ENCODE data around the gene P2RX6. TPM values are rescaled to one million over a fixed set of nuclear protein-coding genes. Genes with fewer than 3 reads are reported as not detected.

Gene P2RX6
- total and polyA plus RNA-seq, 9 of the 15 experiments (the other 6 are each of a cell fraction or from before 2014, with no cell fraction given), result 0.01 to 3.9 (median 1.5) TPM; not detected in 1

DNA sequence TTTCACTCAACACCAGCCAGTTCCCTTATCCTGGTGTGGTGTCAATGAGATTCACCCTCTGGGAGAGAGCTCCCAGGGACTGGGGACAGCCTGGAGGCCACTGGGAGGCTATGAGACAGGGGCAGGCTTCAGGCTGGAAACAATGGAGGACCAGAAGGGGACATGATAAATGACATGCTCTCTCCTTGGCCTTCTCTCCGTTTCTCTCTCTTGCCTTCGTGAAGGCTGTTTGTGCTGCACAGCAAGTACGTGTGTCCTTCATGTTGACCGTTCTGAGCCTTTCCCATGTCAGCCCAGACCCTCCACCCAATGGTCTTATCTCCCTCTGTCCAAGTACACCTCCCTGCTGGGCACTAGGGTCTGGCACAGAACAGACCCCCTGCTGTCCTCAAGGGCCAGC lies 34.4 kb upstream of the P2RX6 start:
- POLR2A ChIA-PET, result interaction anchor here (0.6 to 64.4 kb wide), 10 partner anchors 10 to 909 kb away, joined by 3 to 1556 read pairs (median 8); partner anchors contain the start of genes AIFM3, CRKL and THAP7
- ATAC-seq (no peak), FAIRE-seq (peak; percentile 48), DNase-seq (ENCODE audit: extremely low read depth in 1 of 4, low spot score in 3 of 4) (peak in 2 of 4 experiments; percentile 50 to 59)
- Histone ChIP-seq H3K36me3 (ENCODE audit: control insufficient read depth, insufficient read depth, low read length) (peaks cover 23% of the 10 kb centered on the region), H3K9me3 (replicated peaks; ENCODE audit: control insufficient read depth, insufficient read depth, low read depth, low read length) (peaks cover 11% of the 10 kb centered on the region), H3K9ac (ENCODE audit: insufficient read depth in 1 of 2, low read depth in 2 of 2, low read length in 2 of 2) (peak overlapping the region; percentile 85 to 97; a peak in 3 of 4 replicates), H3K4me1 (replicated peaks in 1 of 2; ENCODE audit: control insufficient read depth in 2 of 2, insufficient read depth in 2 of 2, low read length in 2 of 2) (peaks cover 19 to 58% of the 10 kb centered on the region in 2 experiments), H3K9me1 (ENCODE audit: control insufficient read depth, insufficient read depth, low read length) (peaks cover 8% of the 10 kb centered on the region), H3K4me3 (no peak overlapping the region), H4K20me1 (replicated peaks; ENCODE audit: control insufficient read depth, insufficient read depth, low read length) (no peaks in the 10 kb centered on the region), H3K27ac (ENCODE audit: extremely low read depth, low read depth, low read length) (no peak overlapping the region; the same call in 2 of the 3 replicates), H3K4me2 (ENCODE audit: insufficient read depth, low read length) (peak overlapping the region; percentile 92), H3K27me3 (ENCODE audit: control insufficient read depth in 2 of 2, insufficient read depth in 2 of 2, low read length in 2 of 2) (peaks cover 11 to 24% of the 10 kb centered on the region in 2 experiments; a peak in 4 of 5 replicates), H2AFZ (ENCODE audit: low read depth, low read length) (peak overlapping the region; percentile 3; the same call in 1 of the 2 replicates), H3K79me2 (ENCODE audit: control insufficient read depth, insufficient read depth, low read length) (peaks cover 23% of the 10 kb centered on the region)
- in situ Hi-C loops (cut with MboI), result no loop called here
- BruUV-seq (replicated peaks), result no TSS peak
- TF ChIP-seq, protein P1, sequence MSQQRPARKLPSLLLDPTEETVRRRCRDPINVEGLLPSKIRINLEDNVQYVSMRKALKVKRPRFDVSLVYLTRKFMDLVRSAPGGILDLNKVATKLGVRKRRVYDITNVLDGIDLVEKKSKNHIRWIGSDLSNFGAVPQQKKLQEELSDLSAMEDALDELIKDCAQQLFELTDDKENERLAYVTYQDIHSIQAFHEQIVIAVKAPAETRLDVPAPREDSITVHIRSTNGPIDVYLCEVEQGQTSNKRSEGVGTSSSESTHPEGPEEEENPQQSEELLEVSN (IDR thresholded peaks at IDR 0.05; ENCODE audit: borderline replicate concordance in 1 of 2, extremely low read depth in 1 of 2, insufficient read depth in 1 of 2, insufficient read length in 1 of 2, low read depth in 1 of 2, low read length in 1 of 2, poor library complexity in 1 of 2, severe bottlenecking in 1 of 2), result peak in 1 of 2 experiments; percentile 4
- TF ChIP-seq ZNF143 (CRISPR knock-in tag; IDR thresholded peaks at IDR 0.05) (no peak), OTX1 (CRISPR knock-in tag; IDR thresholded peaks at IDR 0.05) (0 out of 2 replicates have a peak, but pooled peaks have one; percentile 48), TAF15 (IDR thresholded peaks at IDR 0.05; ENCODE audit: low read depth, low read length) (no peak), CHD2 (IDR thresholded peaks at IDR 0.05; ENCODE audit: low read depth, low read length) (no peak), ZNF121 (CRISPR knock-in tag; conservative IDR thresholded peaks at IDR 0.05) (no peak), BHLHE40 (IDR thresholded peaks at IDR 0.05; ENCODE audit: low read length) (no peak), YY1 (IDR thresholded peaks at IDR 0.05; ENCODE audit: borderline replicate concordance in 1 of 3, control insufficient read depth in 1 of 3, extremely low read depth in 1 of 3, insufficient read depth in 3 of 3, insufficient read length in 1 of 3, insufficient replicate concordance in 2 of 3, low read depth in 1 of 3, low read length in 2 of 3) (peak in 1 of 3 experiments; percentile 68), ZNF764 (CRISPR knock-in tag; IDR thresholded peaks at IDR 0.05; ENCODE audit: low read depth) (no peak), FIP1L1 (IDR thresholded peaks at IDR 0.05; ENCODE audit: low read depth, low read length, poor library complexity, severe bottlenecking) (no peak), MYC (IDR thresholded peaks at IDR 0.05; ENCODE audit: low read depth, low read length) (no peak), MYC (CRISPR knock-in tag; IDR thresholded peaks at IDR 0.05; ENCODE audit: borderline replicate concordance, low read depth) (no peak), ZNF589 (CRISPR knock-in tag; IDR thresholded peaks at IDR 0.05; ENCODE audit: low read depth) (no peak), CHD4 (IDR thresholded peaks at IDR 0.05; ENCODE audit: insufficient read depth, insufficient replicate concordance, low read depth, low read length, poor library complexity, severe bottlenecking) (no peak), SAFB2 (IDR thresholded peaks at IDR 0.05; ENCODE audit: borderline replicate concordance, low read depth, low read length, severe bottlenecking) (no peak)
- TF ChIP-seq, protein P2, sequence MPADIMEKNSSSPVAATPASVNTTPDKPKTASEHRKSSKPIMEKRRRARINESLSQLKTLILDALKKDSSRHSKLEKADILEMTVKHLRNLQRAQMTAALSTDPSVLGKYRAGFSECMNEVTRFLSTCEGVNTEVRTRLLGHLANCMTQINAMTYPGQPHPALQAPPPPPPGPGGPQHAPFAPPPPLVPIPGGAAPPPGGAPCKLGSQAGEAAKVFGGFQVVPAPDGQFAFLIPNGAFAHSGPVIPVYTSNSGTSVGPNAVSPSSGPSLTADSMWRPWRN (IDR thresholded peaks at IDR 0.05; ENCODE audit: low read depth), result no peak
- TF ChIP-seq, protein P3, sequence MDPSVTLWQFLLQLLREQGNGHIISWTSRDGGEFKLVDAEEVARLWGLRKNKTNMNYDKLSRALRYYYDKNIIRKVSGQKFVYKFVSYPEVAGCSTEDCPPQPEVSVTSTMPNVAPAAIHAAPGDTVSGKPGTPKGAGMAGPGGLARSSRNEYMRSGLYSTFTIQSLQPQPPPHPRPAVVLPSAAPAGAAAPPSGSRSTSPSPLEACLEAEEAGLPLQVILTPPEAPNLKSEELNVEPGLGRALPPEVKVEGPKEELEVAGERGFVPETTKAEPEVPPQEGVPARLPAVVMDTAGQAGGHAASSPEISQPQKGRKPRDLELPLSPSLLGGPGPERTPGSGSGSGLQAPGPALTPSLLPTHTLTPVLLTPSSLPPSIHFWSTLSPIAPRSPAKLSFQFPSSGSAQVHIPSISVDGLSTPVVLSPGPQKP (CRISPR knock-in tag; IDR thresholded peaks at IDR 0.05), result no peak
- TF ChIP-seq, protein P4, sequence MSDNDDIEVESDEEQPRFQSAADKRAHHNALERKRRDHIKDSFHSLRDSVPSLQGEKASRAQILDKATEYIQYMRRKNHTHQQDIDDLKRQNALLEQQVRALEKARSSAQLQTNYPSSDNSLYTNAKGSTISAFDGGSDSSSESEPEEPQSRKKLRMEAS (CRISPR knock-in tag; IDR thresholded peaks at IDR 0.05), result no peak
- CTCF ChIA-PET (ENCODE audit: low intra/inter-chr PET ratio), result no interaction called here
- intact Hi-C loops (cut with micrococcal nuclease), result loop anchor here (5.0 kb wide), 2 partner anchors 48 to 203 kb away; no protein-coding TSS in a partner anchor
- WGBS (ENCODE audit: insufficient coverage, low coverage, missing lambda C conversion rate), result 70% methylated on average over 4 of the region's 4 CpGs

All from K562 (cell line).